ENCODE results near the gene NMNAT2.

DNA sequence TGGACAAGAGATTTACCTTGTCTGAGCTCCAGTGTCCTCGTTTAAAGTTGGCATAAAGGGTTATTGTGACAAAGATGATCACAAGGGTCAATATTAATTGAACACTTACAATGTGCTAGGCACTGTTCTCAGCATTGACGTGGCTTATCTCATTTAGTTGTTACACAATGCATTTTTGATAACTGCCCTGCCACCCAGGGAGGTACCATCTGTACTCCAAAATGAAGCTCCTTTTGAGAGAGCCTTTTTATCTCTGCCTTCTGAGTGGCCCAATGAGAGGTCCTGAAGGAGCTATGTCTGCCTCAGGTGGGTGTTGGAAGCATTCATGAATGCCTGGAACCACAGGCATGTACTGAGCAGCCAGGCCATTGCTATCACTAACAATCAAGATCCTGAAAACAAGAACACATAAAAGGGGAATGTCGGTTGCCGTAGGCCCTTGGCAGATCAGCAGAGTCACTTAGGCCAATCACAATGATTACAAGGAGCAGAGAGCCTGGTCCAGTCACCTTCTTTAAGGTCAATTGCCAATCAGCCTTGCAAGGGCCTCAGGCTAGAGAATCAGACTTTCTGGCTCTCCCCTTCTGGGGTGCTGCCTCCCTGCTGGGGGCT lies 78.5 kb downstream of the NMNAT2 start:
- TF ChIP-seq SIN3A (IDR thresholded peaks at IDR 0.05; ENCODE audit: low read depth) = no peak
- TF ChIP-seq POLR2A (IDR thresholded peaks at IDR 0.05; ENCODE audit: borderline replicate concordance, extremely low read depth, insufficient read depth, insufficient read length) = no peak
- no peak for TF ChIP-seq TCF7L2 (IDR thresholded peaks at IDR 0.05; ENCODE audit: borderline replicate concordance, extremely low read depth, insufficient read depth, insufficient read length)
- TF ChIP-seq, protein P1, sequence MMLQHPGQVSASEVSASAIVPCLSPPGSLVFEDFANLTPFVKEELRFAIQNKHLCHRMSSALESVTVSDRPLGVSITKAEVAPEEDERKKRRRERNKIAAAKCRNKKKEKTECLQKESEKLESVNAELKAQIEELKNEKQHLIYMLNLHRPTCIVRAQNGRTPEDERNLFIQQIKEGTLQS (IDR thresholded peaks at IDR 0.05) = no peak
- TF ChIP-seq, protein P2, sequence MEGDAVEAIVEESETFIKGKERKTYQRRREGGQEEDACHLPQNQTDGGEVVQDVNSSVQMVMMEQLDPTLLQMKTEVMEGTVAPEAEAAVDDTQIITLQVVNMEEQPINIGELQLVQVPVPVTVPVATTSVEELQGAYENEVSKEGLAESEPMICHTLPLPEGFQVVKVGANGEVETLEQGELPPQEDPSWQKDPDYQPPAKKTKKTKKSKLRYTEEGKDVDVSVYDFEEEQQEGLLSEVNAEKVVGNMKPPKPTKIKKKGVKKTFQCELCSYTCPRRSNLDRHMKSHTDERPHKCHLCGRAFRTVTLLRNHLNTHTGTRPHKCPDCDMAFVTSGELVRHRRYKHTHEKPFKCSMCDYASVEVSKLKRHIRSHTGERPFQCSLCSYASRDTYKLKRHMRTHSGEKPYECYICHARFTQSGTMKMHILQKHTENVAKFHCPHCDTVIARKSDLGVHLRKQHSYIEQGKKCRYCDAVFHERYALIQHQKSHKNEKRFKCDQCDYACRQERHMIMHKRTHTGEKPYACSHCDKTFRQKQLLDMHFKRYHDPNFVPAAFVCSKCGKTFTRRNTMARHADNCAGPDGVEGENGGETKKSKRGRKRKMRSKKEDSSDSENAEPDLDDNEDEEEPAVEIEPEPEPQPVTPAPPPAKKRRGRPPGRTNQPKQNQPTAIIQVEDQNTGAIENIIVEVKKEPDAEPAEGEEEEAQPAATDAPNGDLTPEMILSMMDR (IDR thresholded peaks at IDR 0.05 in 2 of 3, conservative IDR thresholded peaks at IDR 0.05 in 1 of 3; ENCODE audit: borderline replicate concordance in 1 of 3, insufficient read depth in 1 of 3, low read depth in 2 of 3, low read length in 2 of 3) = no peak

Measured in HCT116 (cell line).